Chondrocyte (in vitro differentiated cells): ENCODE data around the gene MDH1B. TPM values are rescaled to one million over a fixed set of nuclear protein-coding genes. Genes with fewer than 3 reads are reported as not detected.

Experiments
- DNase-seq: peaks from one replicate; pipeline ENCODE4 v3.0.0; 2021; ENCODE audit warnings: mixed read lengths, low spot score
- H3K27ac Mint-ChIP-seq: one replicate; pipeline ENCODE4 v1.8.0; 2021; ENCODE audit warnings: mild to moderate bottlenecking, moderate library complexity, mixed read lengths; ENCODE audit not compliant: unreplicated experiment
- H3K27me3 Mint-ChIP-seq: 2 replicates; pipeline ENCODE4 v1.8.0; 2021; ENCODE audit warnings: low read depth, mixed read lengths
- H3K36me3 Mint-ChIP-seq: 2 replicates; pipeline ENCODE4 v1.8.0; 2021; ENCODE audit warnings: low read depth, mixed read lengths
- H3K4me1 Mint-ChIP-seq: 2 replicates; pipeline ENCODE4 v1.8.0; 2021; ENCODE audit warnings: low read depth, mild to moderate bottlenecking, mixed read lengths
- H3K4me3 Mint-ChIP-seq: one replicate; pipeline ENCODE4 v1.8.0; 2021; ENCODE audit warnings: mild to moderate bottlenecking, moderate library complexity, mixed read lengths; ENCODE audit not compliant: unreplicated experiment
- H3K9me3 Mint-ChIP-seq: 2 replicates; pipeline ENCODE4 v1.8.0; 2021; ENCODE audit warnings: low read depth, mixed read lengths
- CTCF ChIP-seq: fragments of 200-600 bp; sonication (generic); IDR thresholded peaks from 2 replicates; pipeline ENCODE4 v1.5.0; 2021; ENCODE audit warnings: antibody characterized with exemption, mild to moderate bottlenecking, moderate library complexity
- microRNA-seq: library from miRNA; unstranded; fragments of <30 nt; microRNA quantifications from one replicate; pipeline ENCODE4 v1.2.0, GENCODE V29; 2020; ENCODE audit warnings: borderline number of aligned reads
- total RNA-seq: library from RNA; stranded (reverse); gene quantifications from 3 replicates; pipeline ENCODE4 v1.2.1, GENCODE V29; 2021

Gene MDH1B
- total RNA-seq, 1 donor from 2014 or later = 0.82 TPM

DNA sequence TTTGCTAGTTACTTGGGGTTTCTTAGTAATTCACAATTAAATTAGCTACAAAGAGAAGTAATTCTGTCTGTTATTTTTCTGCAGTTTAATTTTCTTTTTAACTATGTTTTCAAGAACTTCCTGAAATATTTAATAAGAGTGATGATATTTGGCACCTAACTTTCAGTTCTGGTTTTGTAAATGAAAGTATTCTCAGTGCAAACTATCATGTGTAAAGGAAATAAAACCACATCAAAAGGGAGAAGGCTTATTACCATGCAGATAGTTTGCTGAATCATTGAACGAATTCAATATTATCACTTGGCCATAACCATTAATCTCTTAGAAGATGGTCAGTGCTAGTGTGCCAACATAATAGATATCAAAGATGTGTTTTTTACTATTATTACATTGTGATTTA is 76.1 kb downstream of the MDH1B start:
- no peak for DNase-seq
- no peak for TF ChIP-seq CTCF
- Mint-ChIP-seq H3K4me3 (no peak overlapping the region), H3K27me3 (peaks cover 28% of the 10 kb centered on the region), H3K27ac (no peak overlapping the region), H3K36me3 (no peaks in the 10 kb centered on the region), H3K9me3 (no peaks in the 10 kb centered on the region), H3K4me1 (no peaks in the 10 kb centered on the region)

GRCh38 chr2:206688453-206688852 is 76.7 kb downstream of the MDH1B start:
- Mint-ChIP-seq H3K4me1 (no peaks in the 10 kb centered on the region), H3K27me3 (peaks cover 25% of the 10 kb centered on the region), H3K9me3 (no peaks in the 10 kb centered on the region), H3K27ac (no peak overlapping the region), H3K36me3 (no peaks in the 10 kb centered on the region), H3K4me3 (no peak overlapping the region)
- TF ChIP-seq CTCF = no peak
- DNase-seq = no peak

Small RNA genes within 50 kb of the gene (microRNA-seq; reads per million reads assigned to microRNA genes)
- gene MIR3130-1 (not detected), gene MIR3130-2 (not detected)

Other genes with a start within 250 kb of the MDH1B start
- gene FAM237A, start 122.8 kb downstream of the MDH1B start, total RNA-seq = not detected in 3 replicates
- not detected in 3 replicates for gene DYTN, start 46.9 kb downstream of the MDH1B start, total RNA-seq
- gene FASTKD2, start 278 bp upstream of the MDH1B start, total RNA-seq = 15.7 to 24.8 TPM (median 16.8 TPM) in 3 replicates
- gene CPO, start 174.2 kb upstream of the MDH1B start, total RNA-seq = 0.34 TPM in 1 of 3 replicates, not detected in the others